ENCODE data around the gene COL15A1. TPM values are rescaled to one million over a fixed set of nuclear protein-coding genes. Genes with fewer than 3 reads are reported as not detected.

COL15A1 gene
- polyA plus RNA-seq, 1 donor (not counting 4 experiments of a cell fraction or from before 2014, with no cell fraction given) = not detected

GRCh38 chr9:98962861-98963260, 19.2 kb downstream of the COL15A1 start:
- no peak for FAIRE-seq
- Histone ChIP-seq H3K9me1 (ENCODE audit: control insufficient read depth, extremely low read depth, insufficient read depth, low read length) (no peaks in the 10 kb centered on the region), H3K4me1 (ENCODE audit: control insufficient read depth, extremely low read depth, insufficient read depth, low read length) (no peaks in the 10 kb centered on the region), H3K27ac (ENCODE audit: control insufficient read depth, insufficient read depth, low read length) (no peak overlapping the region), H3K9ac (ENCODE audit: control insufficient read depth, extremely low read depth, insufficient read depth, low read length) (no peak overlapping the region), H3K27me3 (ENCODE audit: control insufficient read depth, extremely low read depth, insufficient read depth, low read length) (peaks cover 8% of the 10 kb centered on the region), H3K9me3 (ENCODE audit: control insufficient read depth, low read depth, low read length) (no peaks in the 10 kb centered on the region), H3K4me3 (ENCODE audit: control insufficient read depth in 2 of 3, extremely low read depth in 1 of 3, insufficient read depth in 2 of 3, low read depth in 1 of 3, low read length in 3 of 3) (no peak overlapping the region), H3K4me2 (ENCODE audit: control insufficient read depth, extremely low read depth, insufficient read depth, low read depth, low read length) (no peak overlapping the region), H4K20me1 (ENCODE audit: control insufficient read depth, extremely low read depth, insufficient read depth, low read length) (no peaks in the 10 kb centered on the region), H3K79me2 (ENCODE audit: control insufficient read depth, insufficient read depth, low read length) (no peaks in the 10 kb centered on the region), H3K36me3 (ENCODE audit: control insufficient read depth in 2 of 2, extremely low read depth in 1 of 2, insufficient read depth in 2 of 2, low read length in 2 of 2) (no peaks in the 10 kb centered on the region), H2AFZ (ENCODE audit: control insufficient read depth, low read length) (no peak overlapping the region)
- no peak for DNase-seq (ENCODE audit: low read depth, low spot score)
- TF ChIP-seq CTCF (optimal IDR thresholded peaks at IDR 0.05 in 1 of 3, IDR thresholded peaks at IDR 0.05 in 1 of 3, conservative IDR thresholded peaks at IDR 0.05 in 1 of 3; ENCODE audit: extremely low read depth in 1 of 3, insufficient read depth in 2 of 3, low read length in 3 of 3) (no peak), EZH2 (IDR thresholded peaks at IDR 0.05; ENCODE audit: low read length) (no peak)
- dilution Hi-C loops (cut with MboI; ENCODE audit: extremely low pct_ligation_motif_present, low sequenced_read_pairs) = no loop called here

GRCh38 chr9:98964201-98964600, 20.5 kb downstream of the COL15A1 start:
- TF ChIP-seq CTCF (optimal IDR thresholded peaks at IDR 0.05 in 1 of 3, IDR thresholded peaks at IDR 0.05 in 1 of 3, conservative IDR thresholded peaks at IDR 0.05 in 1 of 3; ENCODE audit: extremely low read depth in 1 of 3, insufficient read depth in 2 of 3, low read length in 3 of 3) (no peak), EZH2 (IDR thresholded peaks at IDR 0.05; ENCODE audit: low read length) (no peak)
- H4K20me1 ChIP-seq (ENCODE audit: control insufficient read depth, extremely low read depth, insufficient read depth, low read length) = no peaks in the 10 kb centered on the region
- no peak for DNase-seq (ENCODE audit: low read depth, low spot score)
- no peak overlapping the region for H3K4me2 ChIP-seq (ENCODE audit: control insufficient read depth, extremely low read depth, insufficient read depth, low read depth, low read length)
- dilution Hi-C loops (cut with MboI; ENCODE audit: extremely low pct_ligation_motif_present, low sequenced_read_pairs) = no loop called here
- no peaks in the 10 kb centered on the region for H3K36me3 ChIP-seq (ENCODE audit: control insufficient read depth in 2 of 2, extremely low read depth in 1 of 2, insufficient read depth in 2 of 2, low read length in 2 of 2)
- no peaks in the 10 kb centered on the region for H3K9me3 ChIP-seq (ENCODE audit: control insufficient read depth, low read depth, low read length)
- no peak overlapping the region for H3K9ac ChIP-seq (ENCODE audit: control insufficient read depth, extremely low read depth, insufficient read depth, low read length)
- H3K27ac ChIP-seq (ENCODE audit: control insufficient read depth, insufficient read depth, low read length) = no peak overlapping the region
- peaks cover 8% of the 10 kb centered on the region for H3K27me3 ChIP-seq (ENCODE audit: control insufficient read depth, extremely low read depth, insufficient read depth, low read length)
- no peak overlapping the region for H2AFZ ChIP-seq (ENCODE audit: control insufficient read depth, low read length)
- H3K9me1 ChIP-seq (ENCODE audit: control insufficient read depth, extremely low read depth, insufficient read depth, low read length) = no peaks in the 10 kb centered on the region
- no peak for FAIRE-seq
- no peak overlapping the region for H3K4me3 ChIP-seq (ENCODE audit: control insufficient read depth in 2 of 3, extremely low read depth in 1 of 3, insufficient read depth in 2 of 3, low read depth in 1 of 3, low read length in 3 of 3)
- no peaks in the 10 kb centered on the region for H3K79me2 ChIP-seq (ENCODE audit: control insufficient read depth, insufficient read depth, low read length)
- no peaks in the 10 kb centered on the region for H3K4me1 ChIP-seq (ENCODE audit: control insufficient read depth, extremely low read depth, insufficient read depth, low read length)
